Chondrocyte (in vitro differentiated cells): ENCODE results near the gene SAMHD1. TPM values are rescaled to one million over a fixed set of nuclear protein-coding genes. Genes with fewer than 3 reads are reported as not detected.

ENCODE experiments used
- DNase-seq: peaks from one replicate; pipeline ENCODE4 v3.0.0; 2021; ENCODE audit warnings: mixed read lengths, low spot score
- H3K27ac Mint-ChIP-seq: one replicate; pipeline ENCODE4 v1.8.0; 2021; ENCODE audit warnings: mild to moderate bottlenecking, moderate library complexity, mixed read lengths; ENCODE audit not compliant: unreplicated experiment
- H3K27me3 Mint-ChIP-seq: 2 replicates; pipeline ENCODE4 v1.8.0; 2021; ENCODE audit warnings: low read depth, mixed read lengths
- H3K36me3 Mint-ChIP-seq: 2 replicates; pipeline ENCODE4 v1.8.0; 2021; ENCODE audit warnings: low read depth, mixed read lengths
- H3K4me1 Mint-ChIP-seq: 2 replicates; pipeline ENCODE4 v1.8.0; 2021; ENCODE audit warnings: low read depth, mild to moderate bottlenecking, mixed read lengths
- H3K4me3 Mint-ChIP-seq: one replicate; pipeline ENCODE4 v1.8.0; 2021; ENCODE audit warnings: mild to moderate bottlenecking, moderate library complexity, mixed read lengths; ENCODE audit not compliant: unreplicated experiment
- H3K9me3 Mint-ChIP-seq: 2 replicates; pipeline ENCODE4 v1.8.0; 2021; ENCODE audit warnings: low read depth, mixed read lengths
- CTCF ChIP-seq: fragments of 200-600 bp; sonication (generic); IDR thresholded peaks from 2 replicates; pipeline ENCODE4 v1.5.0; 2021; ENCODE audit warnings: antibody characterized with exemption, mild to moderate bottlenecking, moderate library complexity
- total RNA-seq: library from RNA; stranded (reverse); gene quantifications from 3 replicates; pipeline ENCODE4 v1.2.1, GENCODE V29; 2021

SAMHD1 gene
- total RNA-seq, 1 donor from 2014 or later, result 17.3 TPM

GRCh38 chr20:36927704-36928103 lies 23.8 kb downstream of the SAMHD1 start:
- Mint-ChIP-seq H3K4me3 (no peak overlapping the region), H3K27me3 (no peaks in the 10 kb centered on the region), H3K4me1 (no peaks in the 10 kb centered on the region), H3K27ac (no peak overlapping the region), H3K36me3 (peaks cover 3% of the 10 kb centered on the region), H3K9me3 (no peaks in the 10 kb centered on the region)
- TF ChIP-seq CTCF, result no peak
- no peak for DNase-seq

- Mint-ChIP-seq H3K9me3 (no peaks in the 10 kb centered on the region), H3K27me3 (no peaks in the 10 kb centered on the region), H3K4me1 (no peaks in the 10 kb centered on the region), H3K4me3 (no peak overlapping the region), H3K36me3 (peaks cover 3% of the 10 kb centered on the region), H3K27ac (no peak overlapping the region)
- no peak for TF ChIP-seq CTCF
- DNase-seq, result no peak
Measured at GRCh38 chr20:36926653-36927200, 24.8 kb downstream of the SAMHD1 start.

- Mint-ChIP-seq H3K4me1 (no peaks in the 10 kb centered on the region), H3K27me3 (no peaks in the 10 kb centered on the region), H3K9me3 (no peaks in the 10 kb centered on the region), H3K36me3 (peaks cover 3% of the 10 kb centered on the region), H3K4me3 (no peak overlapping the region), H3K27ac (no peak overlapping the region)
- no peak for DNase-seq
- TF ChIP-seq CTCF, result no peak
Measured at GRCh38 chr20:36925234-36925633, 26.3 kb downstream of the SAMHD1 start.

- H3K4me3 Mint-ChIP-seq, result no peak overlapping the region
- peaks cover 3% of the 10 kb centered on the region for H3K36me3 Mint-ChIP-seq
- H3K9me3 Mint-ChIP-seq, result no peaks in the 10 kb centered on the region
- no peak overlapping the region for H3K27ac Mint-ChIP-seq
- no peak for DNase-seq
- TF ChIP-seq CTCF, result no peak
- H3K4me1 Mint-ChIP-seq, result no peaks in the 10 kb centered on the region
- H3K27me3 Mint-ChIP-seq, result no peaks in the 10 kb centered on the region
Measured at GRCh38 chr20:36924167-36925045, 27.1 kb downstream of the SAMHD1 start.

GRCh38 chr20:36920334-36920730 lies 31.2 kb downstream of the SAMHD1 start:
- Mint-ChIP-seq H3K9me3 (no peaks in the 10 kb centered on the region), H3K27ac (no peak overlapping the region), H3K4me3 (no peak overlapping the region), H3K36me3 (no peaks in the 10 kb centered on the region), H3K4me1 (no peaks in the 10 kb centered on the region), H3K27me3 (no peaks in the 10 kb centered on the region)
- no peak for TF ChIP-seq CTCF
- DNase-seq, result no peak
